Testis (tissue), 3 donors: Measurements from ENCODE around the gene ADAMTS18. TPM values are rescaled to one million over a fixed set of nuclear protein-coding genes. Genes with fewer than 3 reads are reported as not detected.
"Not testable (repeated sequence)": the region's sequence is repeated elsewhere in the genome, so short reads cannot be mapped to it uniquely, and the experiment has no call there.

Experiments
- DNase-seq: peaks from one replicate; pipeline ENCODE4 v3.0.0-alpha.2; 2019
- H3K27ac ChIP-seq, 2 donors: fragments of 200-600 bp; sonication (generic); one replicate each; pipeline ENCODE4 v1.5.1; 2019
- H3K27me3 ChIP-seq: fragments of 200-600 bp; sonication (generic); one replicate; pipeline ENCODE4 v1.5.1; 2019
- H3K36me3 ChIP-seq: fragments of 200-600 bp; sonication (generic); one replicate; pipeline ENCODE4 v1.5.1; 2017; ENCODE audit warnings: low read depth; ENCODE audit errors: missing control alignments
- H3K4me1 ChIP-seq: fragments of 200-600 bp; sonication (generic); one replicate; pipeline ENCODE4 v1.5.1; 2019
- H3K4me3 ChIP-seq, 2 donors: fragments of 200-600 bp; sonication (generic); one replicate each; pipeline ENCODE4 v1.5.1; 2017 to 2019
- H3K9me3 ChIP-seq: fragments of 200-600 bp; sonication (generic); one replicate; pipeline ENCODE4 v1.5.1; 2017
- POLR2A ChIP-seq: fragments of 450-650 bp; IDR thresholded peaks from one replicate; pipeline ENCODE4 v1.6.1; 2017; ENCODE audit warnings: antibody characterized with exemption, mild to moderate bottlenecking, moderate library complexity
- WGBS, 2 donors: methylation state at CpG; one replicate each; pipeline ENCODE4 v1.1.5; 2018; 5-methylcytosine and 5-hydroxymethylcytosine counted together
- intact Hi-C: fragments of 100-400 bp; cut with DNase I; formaldehyde crosslinking; loops from one replicate; pipeline ENCODE4 v1.15.1; 2023; ENCODE audit warnings: low total_unique reads
- polyA plus RNA-seq: library from polyadenylated mRNA; stranded (reverse); fragments of 350-450 nt; fragmentation: Illumina TruSeq; extraction: RNeasy Lipid Tissue Mini Kit (QIAGEN cat#74804); gene quantifications from one replicate; pipeline ENCODE4 v1.2.3, GENCODE V29; 2014; ENCODE audit warnings: low read depth, low replicate concordance; ENCODE audit not compliant: insufficient read depth
- total RNA-seq, 2 donors: library from RNA; depleted of rRNA; stranded (reverse); fragments of >200 nt; gene quantifications; one replicate each; pipeline ENCODE4 v1.2.3, GENCODE V29; 2016
- TF ChIP-seq, protein P1 (sequence below), 3 experiments: fragments of 450-650 bp in 2 of 3; fragments of 200-600 bp in 1 of 3; sonication (generic) in 1 of 3; IDR thresholded peaks; one replicate each; pipeline ENCODE4 v1.5.1; 2016 to 2019; ENCODE audit warnings: antibody characterized with exemption in 3 of 3, mild to moderate bottlenecking in 2 of 3, moderate library complexity in 1 of 3

The ADAMTS18 gene
- total and polyA plus RNA-seq, 3 donors from 2014 or later: 0.65 to 3.4 (median 1.1) TPM

DNA sequence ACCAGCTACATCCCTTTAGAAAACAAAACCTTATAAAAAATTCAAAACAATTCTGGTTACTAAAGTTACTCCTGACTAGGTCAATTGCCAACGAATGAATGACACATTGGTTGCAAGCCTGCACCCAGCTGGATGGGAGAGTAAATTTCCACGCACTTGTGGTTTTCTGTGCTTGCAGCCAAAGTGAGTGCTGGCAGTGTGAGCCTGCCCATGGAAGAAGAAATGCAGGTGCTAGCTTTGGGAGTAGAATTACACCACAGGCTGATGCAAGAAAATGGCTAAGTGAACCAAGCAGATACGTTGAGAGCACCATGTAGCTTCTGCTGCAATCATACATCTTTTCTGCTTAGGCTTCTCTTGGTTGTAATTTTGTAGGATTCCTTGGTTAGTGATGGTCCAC lies 161.0 kb downstream of the ADAMTS18 start:
- H3K27me3 ChIP-seq: no peaks in the 10 kb centered on the region
- no peak overlapping the region for H3K27ac ChIP-seq
- H3K9me3 ChIP-seq: no peaks in the 10 kb centered on the region
- no peaks in the 10 kb centered on the region for H3K4me1 ChIP-seq
- intact Hi-C loops: no loop called here
- TF ChIP-seq, protein P1, sequence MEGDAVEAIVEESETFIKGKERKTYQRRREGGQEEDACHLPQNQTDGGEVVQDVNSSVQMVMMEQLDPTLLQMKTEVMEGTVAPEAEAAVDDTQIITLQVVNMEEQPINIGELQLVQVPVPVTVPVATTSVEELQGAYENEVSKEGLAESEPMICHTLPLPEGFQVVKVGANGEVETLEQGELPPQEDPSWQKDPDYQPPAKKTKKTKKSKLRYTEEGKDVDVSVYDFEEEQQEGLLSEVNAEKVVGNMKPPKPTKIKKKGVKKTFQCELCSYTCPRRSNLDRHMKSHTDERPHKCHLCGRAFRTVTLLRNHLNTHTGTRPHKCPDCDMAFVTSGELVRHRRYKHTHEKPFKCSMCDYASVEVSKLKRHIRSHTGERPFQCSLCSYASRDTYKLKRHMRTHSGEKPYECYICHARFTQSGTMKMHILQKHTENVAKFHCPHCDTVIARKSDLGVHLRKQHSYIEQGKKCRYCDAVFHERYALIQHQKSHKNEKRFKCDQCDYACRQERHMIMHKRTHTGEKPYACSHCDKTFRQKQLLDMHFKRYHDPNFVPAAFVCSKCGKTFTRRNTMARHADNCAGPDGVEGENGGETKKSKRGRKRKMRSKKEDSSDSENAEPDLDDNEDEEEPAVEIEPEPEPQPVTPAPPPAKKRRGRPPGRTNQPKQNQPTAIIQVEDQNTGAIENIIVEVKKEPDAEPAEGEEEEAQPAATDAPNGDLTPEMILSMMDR (IDR thresholded peaks at IDR 0.05): no peak
- TF ChIP-seq POLR2A: no peak
- no peak for DNase-seq
- no peak overlapping the region for H3K4me3 ChIP-seq
- 63 to 72% methylated on average over 3 of the region's 3 CpGs for WGBS, 2 donors
- H3K36me3 ChIP-seq: no peaks in the 10 kb centered on the region

DNA sequence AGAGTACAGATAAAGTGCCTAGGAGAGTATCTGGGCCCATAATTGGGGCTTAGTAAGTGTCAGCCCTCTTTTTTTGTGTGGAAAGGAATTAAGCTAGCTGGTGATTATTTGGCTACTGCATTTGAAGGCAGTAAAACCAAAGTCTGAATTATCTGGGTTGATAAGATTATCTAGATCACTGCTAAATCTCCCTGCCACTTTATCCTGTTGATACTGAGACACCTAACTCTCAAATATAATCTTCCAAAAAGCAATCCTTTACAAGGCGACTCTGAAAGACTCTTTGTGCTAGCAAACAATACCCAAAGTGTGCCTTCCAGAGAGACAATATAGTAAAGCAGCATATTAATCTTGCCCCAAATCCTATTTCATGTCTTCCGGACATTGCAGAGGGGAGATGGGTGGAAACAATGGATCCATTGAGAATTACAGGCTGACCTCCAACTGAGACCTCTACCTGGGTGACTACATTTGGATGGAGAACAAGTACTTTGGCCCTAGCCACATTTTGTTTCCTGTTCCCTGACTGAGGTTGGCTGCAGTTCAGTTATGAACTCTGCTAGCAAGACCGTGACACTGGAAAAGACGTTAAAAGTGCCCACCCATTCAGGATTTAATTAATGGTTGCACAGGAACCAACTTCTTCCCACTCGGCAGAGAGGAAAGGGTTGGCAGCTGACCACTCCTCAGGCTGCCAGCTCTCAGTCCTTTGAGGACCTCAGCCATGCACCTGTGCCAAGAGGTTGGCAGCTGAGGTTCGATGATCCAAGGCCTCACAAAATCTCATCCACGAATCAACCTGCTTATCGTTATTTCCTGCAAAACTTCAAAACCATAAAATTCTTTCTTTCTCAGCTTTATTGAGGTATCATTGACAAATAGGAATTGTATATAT lies 163.1 kb downstream of the ADAMTS18 start:
- H3K9me3 ChIP-seq: no peaks in the 10 kb centered on the region
- H3K36me3 ChIP-seq: no peaks in the 10 kb centered on the region
- WGBS, 2 donors: 70 to 84% methylated on average over 8 of the region's 8 CpGs
- TF ChIP-seq, protein P1 (IDR thresholded peaks at IDR 0.05): no peak
- no peak for TF ChIP-seq POLR2A
- DNase-seq: no peak
- H3K27ac ChIP-seq: no peak overlapping the region
- no peaks in the 10 kb centered on the region for H3K27me3 ChIP-seq
- no peak overlapping the region for H3K4me3 ChIP-seq
- no peaks in the 10 kb centered on the region for H3K4me1 ChIP-seq
- intact Hi-C loops: no loop called here

DNA sequence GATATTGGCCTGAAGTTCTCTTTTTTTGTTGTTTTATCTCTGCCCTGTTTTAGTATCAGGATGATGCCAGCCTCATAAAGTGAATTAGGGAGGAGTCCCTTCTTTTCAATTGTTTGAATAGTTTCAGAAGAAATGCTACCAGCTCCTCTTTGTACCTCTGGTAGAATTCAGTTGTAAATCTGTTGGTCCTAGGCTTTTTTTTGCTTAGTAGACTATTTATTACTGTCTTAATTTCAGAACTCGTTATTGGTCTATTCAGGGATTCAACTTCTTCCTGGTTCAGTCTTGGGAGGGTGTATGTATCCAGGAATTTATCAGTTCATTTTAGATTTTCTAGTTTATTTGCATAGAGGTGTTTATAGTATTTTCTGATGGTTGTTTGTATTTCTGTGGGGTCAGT lies 168.6 kb downstream of the ADAMTS18 start:
- DNase-seq, H3K27ac ChIP-seq, H3K9me3 ChIP-seq, H3K4me1 ChIP-seq, H3K27me3 ChIP-seq, H3K4me3 ChIP-seq, H3K36me3 ChIP-seq, intact Hi-C loops: not testable (repeated sequence)
- 76 to 77% methylated on average over 1 of the region's 1 CpG for WGBS, 2 donors

DNA sequence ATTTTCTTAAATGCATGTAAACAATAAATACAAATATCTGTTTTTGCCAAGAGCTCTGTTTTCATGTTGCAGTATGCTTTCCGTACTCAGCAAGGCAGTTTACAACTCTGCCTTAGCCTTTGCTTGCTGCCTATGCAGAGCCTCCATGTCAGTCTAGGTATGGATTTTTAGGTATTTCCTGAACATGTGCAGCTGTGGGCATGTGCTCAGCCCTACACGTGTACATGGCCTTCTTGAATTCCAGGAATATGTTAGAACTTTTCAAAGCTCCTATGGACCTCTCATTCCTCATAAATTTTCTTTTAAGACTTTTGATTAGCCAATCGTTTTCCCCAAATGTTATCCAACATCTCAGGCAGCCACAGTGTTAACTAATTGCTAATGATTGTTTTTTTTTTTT lies 171.9 kb downstream of the ADAMTS18 start:
- no peak for TF ChIP-seq POLR2A
- TF ChIP-seq, protein P1 (IDR thresholded peaks at IDR 0.05): no peak

DNA sequence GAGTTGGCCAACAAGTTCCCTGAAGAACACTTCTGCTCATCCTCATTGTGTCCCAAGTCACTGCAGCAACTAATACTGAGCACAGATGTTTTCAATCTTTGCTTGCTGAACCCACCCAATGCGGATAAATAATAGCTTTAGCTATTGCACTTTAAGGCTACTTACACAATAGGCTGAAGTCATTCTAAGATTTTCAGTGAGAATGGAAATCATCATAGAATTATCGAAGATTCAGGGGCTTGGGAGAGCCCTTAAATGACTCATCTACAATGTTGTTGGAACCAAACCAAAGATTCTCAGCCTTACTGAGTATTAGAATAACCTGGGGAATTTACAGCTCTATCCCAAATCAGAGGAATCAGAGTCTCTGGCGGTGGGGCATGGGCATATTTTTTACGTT lies 184.4 kb downstream of the ADAMTS18 start:
- Histone ChIP-seq H3K9me3 (no peaks in the 10 kb centered on the region), H3K36me3 (no peaks in the 10 kb centered on the region), H3K27me3 (no peaks in the 10 kb centered on the region), H3K27ac (no peak overlapping the region), H3K4me3 (no peak overlapping the region), H3K4me1 (no peaks in the 10 kb centered on the region)
- no peak for DNase-seq
- intact Hi-C loops: no loop called here
- 91 to 92% methylated on average over 4 of the region's 4 CpGs for WGBS, 2 donors
- no peak for TF ChIP-seq POLR2A
- TF ChIP-seq, protein P1 (IDR thresholded peaks at IDR 0.05): no peak

More for the DNA sequence above, 171.9 kb downstream of the ADAMTS18 start:
- H3K27me3 ChIP-seq: no peaks in the 10 kb centered on the region
- H3K27ac ChIP-seq: no peak overlapping the region
- H3K4me3 ChIP-seq: no peak overlapping the region
- 47 to 51% methylated on average over 3 of the region's 3 CpGs for WGBS, 2 donors
- no peaks in the 10 kb centered on the region for H3K36me3 ChIP-seq
- no peak for DNase-seq
- no peaks in the 10 kb centered on the region for H3K4me1 ChIP-seq
- no peaks in the 10 kb centered on the region for H3K9me3 ChIP-seq
- intact Hi-C loops: no loop called here
